Measurements from ENCODE around the gene ZNF232. TPM values are rescaled to one million over a fixed set of nuclear protein-coding genes. Genes with fewer than 3 reads are reported as not detected.
A peak's percentile ranks its signal among the peaks of the same experiment; 100 is the strongest.
"Not testable (repeated sequence)": the region's sequence is repeated elsewhere in the genome, so short reads cannot be mapped to it uniquely, and the experiment has no call there.

ZNF232 gene
- total RNA-seq, 6 experiments from 2014 or later, result 3.3 to 5.0 (median 4.5) TPM

GRCh38 chr17:5127910-5128309, 16.2 kb upstream of the ZNF232 start:
- H3K4me3 ChIP-seq, result no peak overlapping the region
- no peaks in the 10 kb centered on the region for H3K36me3 ChIP-seq
- ATAC-seq (no peak), DNase-seq (no peak)
- H3K4me1 ChIP-seq, result no peaks in the 10 kb centered on the region
- intact Hi-C loops (cut with DNase I), result no loop called here
- H3K9me3 ChIP-seq, result no peaks in the 10 kb centered on the region
- WGBS (ENCODE audit: insufficient coverage, low coverage, low lambda C conversion rate, missing lambda C conversion rate), result 55% methylated on average over 3 of the region's 4 CpGs
- no peak for TF ChIP-seq POLR2A (IDR thresholded peaks at IDR 0.05)
- TF ChIP-seq, protein P1, sequence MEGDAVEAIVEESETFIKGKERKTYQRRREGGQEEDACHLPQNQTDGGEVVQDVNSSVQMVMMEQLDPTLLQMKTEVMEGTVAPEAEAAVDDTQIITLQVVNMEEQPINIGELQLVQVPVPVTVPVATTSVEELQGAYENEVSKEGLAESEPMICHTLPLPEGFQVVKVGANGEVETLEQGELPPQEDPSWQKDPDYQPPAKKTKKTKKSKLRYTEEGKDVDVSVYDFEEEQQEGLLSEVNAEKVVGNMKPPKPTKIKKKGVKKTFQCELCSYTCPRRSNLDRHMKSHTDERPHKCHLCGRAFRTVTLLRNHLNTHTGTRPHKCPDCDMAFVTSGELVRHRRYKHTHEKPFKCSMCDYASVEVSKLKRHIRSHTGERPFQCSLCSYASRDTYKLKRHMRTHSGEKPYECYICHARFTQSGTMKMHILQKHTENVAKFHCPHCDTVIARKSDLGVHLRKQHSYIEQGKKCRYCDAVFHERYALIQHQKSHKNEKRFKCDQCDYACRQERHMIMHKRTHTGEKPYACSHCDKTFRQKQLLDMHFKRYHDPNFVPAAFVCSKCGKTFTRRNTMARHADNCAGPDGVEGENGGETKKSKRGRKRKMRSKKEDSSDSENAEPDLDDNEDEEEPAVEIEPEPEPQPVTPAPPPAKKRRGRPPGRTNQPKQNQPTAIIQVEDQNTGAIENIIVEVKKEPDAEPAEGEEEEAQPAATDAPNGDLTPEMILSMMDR (IDR thresholded peaks at IDR 0.05), result no peak
- no peak overlapping the region for H3K27ac ChIP-seq
- H3K27me3 ChIP-seq, result no peaks in the 10 kb centered on the region

DNA sequence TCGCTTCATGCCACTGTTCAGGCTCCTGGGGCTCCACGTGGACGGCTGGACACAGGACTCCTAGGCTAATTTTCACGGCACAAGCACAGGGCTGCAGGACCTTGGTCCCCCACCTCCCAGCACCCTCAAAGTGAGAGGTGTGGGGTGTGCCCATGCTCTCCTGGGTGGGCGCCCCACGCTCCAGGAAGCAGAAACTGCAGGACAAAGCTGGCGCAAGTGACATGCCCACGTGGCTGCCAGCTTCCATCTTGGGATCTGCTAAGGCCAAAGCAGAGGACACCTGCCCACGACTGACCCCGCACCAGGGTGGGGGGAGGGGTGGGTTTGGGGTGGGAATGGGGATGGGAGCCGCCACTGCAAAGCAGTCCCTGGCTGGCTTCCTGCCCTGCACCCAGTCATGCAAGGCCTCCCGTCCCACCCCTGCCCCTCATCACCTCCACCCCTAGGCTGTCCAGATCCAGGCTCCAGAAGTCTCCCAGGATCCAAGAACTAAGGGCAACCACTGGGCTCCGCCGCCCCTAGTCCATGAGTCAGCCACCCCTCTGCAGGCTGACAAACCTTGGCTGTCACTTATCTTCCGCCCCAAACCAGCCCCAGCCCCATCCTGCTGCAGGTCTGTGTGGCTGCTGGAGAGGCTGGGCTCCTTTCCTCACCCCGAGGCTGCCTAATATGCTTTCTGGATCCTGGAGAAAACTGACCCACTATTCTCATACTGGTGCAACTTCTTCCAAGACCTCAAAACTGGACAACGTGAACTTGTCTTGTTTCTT, 15.2 kb upstream of the ZNF232 start:
- intact Hi-C loops (cut with DNase I), result no loop called here
- peak in 1 of 3 donors; percentile 41 for DNase-seq
- no peaks in the 10 kb centered on the region for H3K27me3 ChIP-seq
- no peak overlapping the region for H3K4me3 ChIP-seq
- no peak for ATAC-seq
- no peaks in the 10 kb centered on the region for H3K36me3 ChIP-seq
- TF ChIP-seq, protein P1 (IDR thresholded peaks at IDR 0.05), result no peak
- no peaks in the 10 kb centered on the region for H3K9me3 ChIP-seq
- no peaks in the 10 kb centered on the region for H3K4me1 ChIP-seq
- 88% methylated on average over 8 of the region's 17 CpGs for WGBS (ENCODE audit: insufficient coverage, low coverage, low lambda C conversion rate, missing lambda C conversion rate)
- H3K27ac ChIP-seq, result no peak overlapping the region

GRCh38 chr17:5124896-5125295, 13.2 kb upstream of the ZNF232 start:
- H3K36me3 ChIP-seq; ATAC-seq; H3K4me3 ChIP-seq; intact Hi-C loops (cut with DNase I); H3K9me3 ChIP-seq; H3K27me3 ChIP-seq; H3K27ac ChIP-seq; H3K4me1 ChIP-seq: not testable (repeated sequence)
- WGBS (ENCODE audit: insufficient coverage, low coverage, low lambda C conversion rate, missing lambda C conversion rate), result 65% methylated on average over 4 of the region's 7 CpGs
- peak in 1 of 3 donors; percentile 22 for DNase-seq

- H3K9me3 ChIP-seq; H3K27me3 ChIP-seq; H3K4me3 ChIP-seq; H3K4me1 ChIP-seq; intact Hi-C loops (cut with DNase I); H3K27ac ChIP-seq; H3K36me3 ChIP-seq: not testable (repeated sequence)
- DNase-seq (peak in 1 of 3 donors; percentile 10), ATAC-seq (peak in 1 of 4 donors; percentile 31)
- 60% methylated on average over 2 of the region's 5 CpGs for WGBS (ENCODE audit: insufficient coverage, low coverage, low lambda C conversion rate, missing lambda C conversion rate)
These were observed 12.6 kb upstream of the ZNF232 start for GRCh38 chr17:5124125-5124760.

GRCh38 chr17:5123343-5124124, 11.9 kb upstream of the ZNF232 start:
- Histone ChIP-seq H3K36me3 (no peaks in the 10 kb centered on the region), H3K4me1 (no peaks in the 10 kb centered on the region), H3K27ac (no peak overlapping the region), H3K9me3 (no peaks in the 10 kb centered on the region), H3K27me3 (no peaks in the 10 kb centered on the region), H3K4me3 (peak overlapping the region in 1 of 3 donors; percentile 10)
- intact Hi-C loops (cut with DNase I), result no loop called here
- TF ChIP-seq POLR2A (IDR thresholded peaks at IDR 0.05), result no peak
- TF ChIP-seq, protein P1 (IDR thresholded peaks at IDR 0.05), result no peak
- DNase-seq, result peak in 1 of 3 donors; percentile 32
- peak in 2 of 4 donors; percentile 12 to 30 for ATAC-seq
- WGBS (ENCODE audit: insufficient coverage, low coverage, low lambda C conversion rate, missing lambda C conversion rate), result 86% methylated on average over 11 of the region's 53 CpGs
